Measurements from ENCODE around the gene NQO1. TPM values are rescaled to one million over a fixed set of nuclear protein-coding genes. Genes with fewer than 3 reads are reported as not detected.
A peak's percentile ranks its signal among the peaks of the same experiment; 100 is the strongest.
"Not testable (repeated sequence)": the region's sequence is repeated elsewhere in the genome, so short reads cannot be mapped to it uniquely, and the experiment has no call there.

NQO1 gene
- polyA plus RNA-seq, 1 donor (not counting 4 experiments of a cell fraction or from before 2014, with no cell fraction given): 166 TPM

- peaks cover 50% of the 10 kb centered on the region for H3K79me2 ChIP-seq (ENCODE audit: control insufficient read depth, insufficient read depth, low read length)
These were observed 36.6 kb upstream of the NQO1 start for GRCh38 chr16:69762814-69763598.

DNA sequence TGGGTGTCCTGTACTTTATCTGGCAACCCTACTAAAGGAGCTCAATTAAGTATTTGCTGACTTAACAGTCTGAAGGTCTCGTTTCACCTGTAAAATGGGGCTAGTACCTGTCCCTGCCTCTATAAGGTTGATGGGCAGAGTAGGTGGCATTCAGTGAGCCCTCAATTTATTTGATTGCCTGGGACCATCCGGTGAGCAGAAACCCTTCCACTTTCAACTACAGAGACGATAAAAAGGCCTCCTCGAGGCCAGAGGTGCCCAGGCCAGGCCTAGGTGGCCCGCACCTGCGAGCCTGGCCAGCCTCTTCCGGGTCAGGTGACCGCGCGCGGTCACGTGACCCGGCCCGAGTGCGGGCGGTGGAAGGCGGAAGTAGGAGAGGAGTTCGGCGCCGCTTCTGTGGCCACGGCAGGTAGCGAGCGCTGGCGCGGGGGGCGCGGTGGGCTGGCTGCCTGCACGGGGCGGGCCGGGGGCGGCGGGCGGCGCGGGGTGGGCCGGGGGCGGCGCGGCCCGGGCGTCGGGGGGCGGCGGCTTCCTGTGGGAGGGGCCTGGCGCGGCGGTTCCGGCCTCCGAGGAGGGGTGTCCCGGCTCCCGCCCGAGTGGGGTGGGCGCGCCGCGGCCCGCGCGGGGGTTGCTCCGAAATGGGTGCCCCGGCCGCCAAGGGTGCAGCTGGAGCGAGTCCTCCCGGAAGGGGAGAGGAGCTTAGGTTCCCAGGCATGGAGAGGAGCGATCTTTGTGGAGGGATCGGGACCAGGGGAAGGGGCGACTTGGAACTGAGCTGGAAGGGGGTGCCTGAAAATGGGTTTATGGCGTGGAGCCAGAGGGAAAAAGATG, 35.8 kb upstream of the NQO1 start, which contains the start of gene WWP2:
TSS of gene WWP2 (plus strand) at position 350 of the 831 bp plus-strand sequence. CDS start 24,679 bp downstream, outside the sequence.
- H3K9ac ChIP-seq (ENCODE audit: control insufficient read depth, extremely low read depth, insufficient read depth, low read length): peak within 1 kb of the TSS; percentile 89
- H2AFZ ChIP-seq (ENCODE audit: control insufficient read depth, low read length): peak within 1 kb of the TSS; percentile 79
- H3K36me3 ChIP-seq (ENCODE audit: control insufficient read depth in 2 of 2, extremely low read depth in 1 of 2, insufficient read depth in 2 of 2, low read length in 2 of 2): no peaks in the 10 kb centered on the region
- no peaks in the 10 kb centered on the region for H3K27me3 ChIP-seq (ENCODE audit: control insufficient read depth, extremely low read depth, insufficient read depth, low read length)
- peak within 1 kb of the TSS; percentile 79 for H3K27ac ChIP-seq (ENCODE audit: control insufficient read depth, insufficient read depth, low read length)
- dilution Hi-C loops (cut with MboI; ENCODE audit: extremely low pct_ligation_motif_present, low sequenced_read_pairs): no loop called here
- H3K4me1 ChIP-seq (ENCODE audit: control insufficient read depth, extremely low read depth, insufficient read depth, low read length): peaks cover 15% of the 10 kb centered on the region
- H3K9me1 ChIP-seq (ENCODE audit: control insufficient read depth, extremely low read depth, insufficient read depth, low read length): no peaks in the 10 kb centered on the region
- FAIRE-seq: no peak
- peak within 1 kb of the TSS; percentile 99 for H3K4me2 ChIP-seq (ENCODE audit: control insufficient read depth, extremely low read depth, insufficient read depth, low read depth, low read length)
- no peaks in the 10 kb centered on the region for H3K9me3 ChIP-seq (ENCODE audit: control insufficient read depth, low read depth, low read length)
- peaks cover 42% of the 10 kb centered on the region for H3K79me2 ChIP-seq (ENCODE audit: control insufficient read depth, insufficient read depth, low read length)
- H3K4me3 ChIP-seq (ENCODE audit: control insufficient read depth in 2 of 3, extremely low read depth in 1 of 3, insufficient read depth in 2 of 3, low read depth in 1 of 3, low read length in 3 of 3): peak within 1 kb of the TSS; percentile 72 to 99 (median 83)
- DNase-seq (ENCODE audit: low read depth, low spot score): no peak
- no peaks in the 10 kb centered on the region for H4K20me1 ChIP-seq (ENCODE audit: control insufficient read depth, extremely low read depth, insufficient read depth, low read length)
- TF ChIP-seq, protein P1, sequence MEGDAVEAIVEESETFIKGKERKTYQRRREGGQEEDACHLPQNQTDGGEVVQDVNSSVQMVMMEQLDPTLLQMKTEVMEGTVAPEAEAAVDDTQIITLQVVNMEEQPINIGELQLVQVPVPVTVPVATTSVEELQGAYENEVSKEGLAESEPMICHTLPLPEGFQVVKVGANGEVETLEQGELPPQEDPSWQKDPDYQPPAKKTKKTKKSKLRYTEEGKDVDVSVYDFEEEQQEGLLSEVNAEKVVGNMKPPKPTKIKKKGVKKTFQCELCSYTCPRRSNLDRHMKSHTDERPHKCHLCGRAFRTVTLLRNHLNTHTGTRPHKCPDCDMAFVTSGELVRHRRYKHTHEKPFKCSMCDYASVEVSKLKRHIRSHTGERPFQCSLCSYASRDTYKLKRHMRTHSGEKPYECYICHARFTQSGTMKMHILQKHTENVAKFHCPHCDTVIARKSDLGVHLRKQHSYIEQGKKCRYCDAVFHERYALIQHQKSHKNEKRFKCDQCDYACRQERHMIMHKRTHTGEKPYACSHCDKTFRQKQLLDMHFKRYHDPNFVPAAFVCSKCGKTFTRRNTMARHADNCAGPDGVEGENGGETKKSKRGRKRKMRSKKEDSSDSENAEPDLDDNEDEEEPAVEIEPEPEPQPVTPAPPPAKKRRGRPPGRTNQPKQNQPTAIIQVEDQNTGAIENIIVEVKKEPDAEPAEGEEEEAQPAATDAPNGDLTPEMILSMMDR (optimal IDR thresholded peaks at IDR 0.05 in 1 of 3, IDR thresholded peaks at IDR 0.05 in 1 of 3, conservative IDR thresholded peaks at IDR 0.05 in 1 of 3; ENCODE audit: extremely low read depth in 1 of 3, insufficient read depth in 2 of 3, low read length in 3 of 3): no peak
- TF ChIP-seq EZH2 (IDR thresholded peaks at IDR 0.05; ENCODE audit: low read length): no peak

More at GRCh38 chr16:69762814-69763598, 36.6 kb upstream of the NQO1 start:
- no peaks in the 10 kb centered on the region for H4K20me1 ChIP-seq (ENCODE audit: control insufficient read depth, extremely low read depth, insufficient read depth, low read length)
- DNase-seq (ENCODE audit: low read depth, low spot score): no peak
- H3K36me3 ChIP-seq (ENCODE audit: control insufficient read depth in 2 of 2, extremely low read depth in 1 of 2, insufficient read depth in 2 of 2, low read length in 2 of 2): no peaks in the 10 kb centered on the region
- H3K9me3 ChIP-seq (ENCODE audit: control insufficient read depth, low read depth, low read length): no peaks in the 10 kb centered on the region
- H3K9me1 ChIP-seq (ENCODE audit: control insufficient read depth, extremely low read depth, insufficient read depth, low read length): no peaks in the 10 kb centered on the region
- peak overlapping the region; percentile 79 for H3K27ac ChIP-seq (ENCODE audit: control insufficient read depth, insufficient read depth, low read length)
- dilution Hi-C loops (cut with MboI; ENCODE audit: extremely low pct_ligation_motif_present, low sequenced_read_pairs): no loop called here
- peak overlapping the region; percentile 72 to 99 (median 83) for H3K4me3 ChIP-seq (ENCODE audit: control insufficient read depth in 2 of 3, extremely low read depth in 1 of 3, insufficient read depth in 2 of 3, low read depth in 1 of 3, low read length in 3 of 3)
- peak overlapping the region; percentile 99 for H3K4me2 ChIP-seq (ENCODE audit: control insufficient read depth, extremely low read depth, insufficient read depth, low read depth, low read length)
- H3K9ac ChIP-seq (ENCODE audit: control insufficient read depth, extremely low read depth, insufficient read depth, low read length): peak overlapping the region; percentile 89
- FAIRE-seq: no peak
- peak overlapping the region; percentile 76 for H2AFZ ChIP-seq (ENCODE audit: control insufficient read depth, low read length)
- H3K27me3 ChIP-seq (ENCODE audit: control insufficient read depth, extremely low read depth, insufficient read depth, low read length): no peaks in the 10 kb centered on the region
- peaks cover 15% of the 10 kb centered on the region for H3K4me1 ChIP-seq (ENCODE audit: control insufficient read depth, extremely low read depth, insufficient read depth, low read length)
- TF ChIP-seq, protein P1 (optimal IDR thresholded peaks at IDR 0.05 in 1 of 3, IDR thresholded peaks at IDR 0.05 in 1 of 3, conservative IDR thresholded peaks at IDR 0.05 in 1 of 3; ENCODE audit: extremely low read depth in 1 of 3, insufficient read depth in 2 of 3, low read length in 3 of 3): no peak
- no peak for TF ChIP-seq EZH2 (IDR thresholded peaks at IDR 0.05; ENCODE audit: low read length)

GRCh38 chr16:69757375-69757774, 31.0 kb upstream of the NQO1 start:
- FAIRE-seq; H3K9me3 ChIP-seq (ENCODE audit: control insufficient read depth, low read depth, low read length); H3K27me3 ChIP-seq (ENCODE audit: control insufficient read depth, extremely low read depth, insufficient read depth, low read length); H3K9ac ChIP-seq (ENCODE audit: control insufficient read depth, extremely low read depth, insufficient read depth, low read length); H3K9me1 ChIP-seq (ENCODE audit: control insufficient read depth, extremely low read depth, insufficient read depth, low read length); DNase-seq (ENCODE audit: low read depth, low spot score); dilution Hi-C loops (cut with MboI; ENCODE audit: extremely low pct_ligation_motif_present, low sequenced_read_pairs); H3K36me3 ChIP-seq (ENCODE audit: control insufficient read depth in 2 of 2, extremely low read depth in 1 of 2, insufficient read depth in 2 of 2, low read length in 2 of 2); H3K4me3 ChIP-seq (ENCODE audit: control insufficient read depth in 2 of 3, extremely low read depth in 1 of 3, insufficient read depth in 2 of 3, low read depth in 1 of 3, low read length in 3 of 3); H3K27ac ChIP-seq (ENCODE audit: control insufficient read depth, insufficient read depth, low read length); H4K20me1 ChIP-seq (ENCODE audit: control insufficient read depth, extremely low read depth, insufficient read depth, low read length); H2AFZ ChIP-seq (ENCODE audit: control insufficient read depth, low read length); H3K4me2 ChIP-seq (ENCODE audit: control insufficient read depth, extremely low read depth, insufficient read depth, low read depth, low read length): not testable (repeated sequence)
- peaks cover 12% of the 10 kb centered on the region for H3K4me1 ChIP-seq (ENCODE audit: control insufficient read depth, extremely low read depth, insufficient read depth, low read length)
- H3K79me2 ChIP-seq (ENCODE audit: control insufficient read depth, insufficient read depth, low read length): peaks cover 25% of the 10 kb centered on the region
